HG02884 (cell line): ENCODE results near the gene CACFD1.

Experiments used
- ATAC-seq: cut with Tn5 transposase; IDR thresholded peaks from one replicate; pipeline ENCODE4 v1.9.1; 2021; ENCODE audit warnings: mild to moderate bottlenecking, moderate library complexity; ENCODE audit not compliant: unreplicated experiment

The CACFD1 gene

GRCh38 chr9:133459476-133460404, at the start of gene CACFD1:
CACFD1 (plus strand) TSS chr9:133459978; CDS start chr9:133460067, 89 bp downstream.
- peak; percentile 71 for ATAC-seq

DNA sequence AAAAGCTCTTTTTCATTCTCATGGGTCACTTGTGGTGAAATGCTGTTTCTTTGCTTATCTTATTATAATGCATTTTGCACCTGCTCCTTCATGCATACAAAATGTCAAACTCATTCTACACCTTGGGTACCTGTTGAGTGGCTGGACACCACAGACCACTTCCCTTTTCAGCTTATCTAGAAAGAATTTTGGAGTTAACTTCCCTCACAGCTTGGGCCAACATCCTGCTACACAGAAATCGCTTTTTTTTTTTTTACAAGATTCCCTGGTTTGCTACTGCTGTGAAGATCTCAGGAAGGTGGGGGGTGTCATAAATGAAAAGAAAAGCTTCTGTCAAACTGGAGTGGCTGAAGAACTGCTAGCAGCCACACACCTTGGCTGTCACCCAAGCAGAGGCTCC, 44.6 kb upstream of the CACFD1 start:
- ATAC-seq: no peak

DNA sequence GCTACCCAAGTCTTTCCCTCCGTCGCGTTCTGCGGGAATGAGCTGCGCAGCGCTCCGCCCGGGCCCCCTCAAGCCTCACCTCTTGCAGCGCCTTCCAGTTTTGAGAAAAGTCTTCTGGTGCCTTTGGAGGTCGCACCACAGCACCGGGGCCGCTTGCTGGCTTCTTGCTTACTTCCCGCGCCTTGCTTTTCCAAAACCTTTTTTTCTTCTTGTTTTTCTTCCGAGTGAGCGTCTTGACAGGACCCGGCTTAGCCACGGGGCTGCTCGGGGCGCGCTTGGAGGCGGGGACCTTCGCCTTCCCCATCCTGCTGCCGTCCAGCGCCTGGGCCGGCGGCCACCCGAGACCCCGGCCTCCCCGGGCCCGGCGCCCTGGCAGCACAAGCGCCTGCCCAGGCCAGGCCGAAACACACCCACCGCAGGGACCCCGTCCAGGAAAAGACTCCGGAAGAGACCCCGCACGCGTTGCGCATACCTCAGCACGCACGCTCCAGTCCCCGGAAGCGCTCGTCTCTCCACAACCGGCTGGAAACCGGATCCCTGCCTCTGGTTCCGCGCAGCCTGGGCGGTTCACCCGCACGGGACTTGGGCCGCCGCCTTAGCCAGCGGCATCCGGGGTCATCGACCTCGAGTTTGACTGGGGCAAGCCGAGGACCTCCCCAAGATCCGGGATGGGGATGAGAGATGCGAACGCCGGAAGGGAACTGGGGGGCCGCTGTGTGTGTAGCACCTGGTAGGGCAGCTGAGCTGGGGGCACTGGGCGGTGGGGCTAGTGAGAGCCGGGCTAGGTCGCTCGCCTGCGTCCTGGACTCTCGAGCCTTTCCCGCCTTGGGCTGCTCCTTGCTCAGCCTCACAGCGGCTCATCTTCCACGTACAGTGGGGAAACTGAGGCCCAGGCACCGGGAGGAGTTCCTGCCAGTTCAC, 42.0 kb upstream of the CACFD1 start, which contains the start of gene REXO4:
Gene REXO4, minus strand, starts transcription at position 470 of the 921 bp plus-strand sequence. Its CDS starts 166 bp downstream, at position 304.
- ATAC-seq: peak; percentile 58

DNA sequence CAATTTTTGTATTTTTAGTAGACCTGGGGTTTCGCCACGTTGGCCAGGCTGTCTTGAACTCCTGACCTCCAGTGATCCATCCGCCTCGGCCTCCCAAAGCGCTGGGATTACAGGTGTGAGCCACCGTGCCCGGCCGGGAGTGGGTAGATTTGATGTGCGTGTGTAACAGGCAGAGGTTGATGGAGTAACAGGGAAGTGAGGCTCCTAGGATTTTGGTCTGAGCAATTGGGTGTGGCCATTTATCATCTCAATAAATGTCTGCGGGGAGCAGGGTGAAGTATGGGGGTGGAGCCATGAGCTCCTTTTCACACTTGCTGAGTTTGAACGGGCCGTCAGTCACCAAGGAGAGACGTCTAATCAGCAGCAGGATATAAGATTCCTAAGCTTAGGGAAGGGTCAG, 40.8 kb upstream of the CACFD1 start:
- ATAC-seq: no peak

GRCh38 chr9:133420392-133420827, 39.4 kb upstream of the CACFD1 start:
- ATAC-seq: no peak

DNA sequence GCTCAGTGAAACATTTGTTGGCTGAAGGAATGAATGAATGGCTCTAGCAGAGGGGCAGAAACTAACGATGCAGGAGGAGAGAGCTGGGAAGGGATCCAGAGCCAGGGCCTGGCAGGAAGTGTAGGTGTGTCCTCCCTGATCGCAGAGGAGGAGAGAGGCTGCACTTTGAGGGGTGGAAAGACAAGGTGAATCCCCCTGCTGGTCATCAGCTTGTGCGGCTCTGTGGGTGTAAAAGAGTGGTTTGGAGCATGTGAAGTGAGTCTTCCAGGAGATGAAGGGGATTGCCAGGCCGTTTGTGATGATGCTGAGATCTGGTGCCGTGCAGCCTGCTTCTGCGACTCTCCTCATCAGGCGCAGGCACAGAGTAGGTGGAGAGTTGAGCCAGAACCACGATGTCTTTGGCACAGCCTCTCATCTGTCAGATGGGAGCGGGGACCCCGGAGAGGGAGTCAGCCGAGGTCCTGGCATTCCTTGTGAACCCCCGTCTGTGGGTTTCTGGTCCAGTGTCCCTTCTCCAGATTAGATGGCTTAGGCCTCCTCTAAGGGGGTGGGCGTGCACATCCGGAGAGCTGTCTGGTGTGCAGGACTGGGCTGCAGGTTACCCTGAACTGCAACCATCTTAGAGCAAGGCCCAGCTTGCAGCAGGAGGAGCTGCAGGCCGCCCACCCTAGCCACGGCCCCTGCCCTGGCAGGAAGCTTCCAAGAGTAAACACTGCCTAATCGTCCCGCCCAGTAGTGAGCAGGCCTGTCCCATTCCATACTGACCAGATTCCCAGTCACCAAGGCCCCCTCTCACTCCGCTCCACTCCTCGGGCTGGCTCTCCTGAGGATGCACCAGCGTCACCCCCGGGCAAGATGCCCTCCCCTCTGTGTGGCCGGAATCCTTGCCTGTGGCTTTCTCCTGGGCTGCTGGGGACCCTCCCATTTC, 37.9 kb upstream of the CACFD1 start, which contains the start of gene ADAMTS13:
Gene ADAMTS13, plus strand, starts transcription at position 753 of the 928 bp plus-strand sequence. Its CDS starts 77 bp downstream, at position 830.
- ATAC-seq: no peak

GRCh38 chr9:133423216-133423615, 36.6 kb upstream of the CACFD1 start:
- no peak for ATAC-seq

GRCh38 chr9:133424187-133424586, 35.6 kb upstream of the CACFD1 start:
- ATAC-seq: no peak

GRCh38 chr9:133425049-133425632, 34.6 kb upstream of the CACFD1 start:
- ATAC-seq: no peak

DNA sequence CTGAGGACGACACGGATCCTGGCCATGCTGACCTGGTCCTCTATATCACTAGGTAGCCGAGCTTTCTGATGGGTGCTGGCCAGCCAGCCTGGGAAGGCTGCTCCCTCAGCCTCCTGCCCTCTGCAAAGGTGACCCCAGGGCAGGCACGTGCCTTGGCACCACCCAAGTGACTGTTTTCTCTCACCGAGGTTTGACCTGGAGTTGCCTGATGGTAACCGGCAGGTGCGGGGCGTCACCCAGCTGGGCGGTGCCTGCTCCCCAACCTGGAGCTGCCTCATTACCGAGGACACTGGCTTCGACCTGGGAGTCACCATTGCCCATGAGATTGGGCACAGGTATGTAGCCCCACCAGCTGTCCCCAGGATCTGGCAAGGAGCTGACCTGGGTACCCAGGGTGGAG, 33.8 kb upstream of the CACFD1 start:
- ATAC-seq: no peak

DNA sequence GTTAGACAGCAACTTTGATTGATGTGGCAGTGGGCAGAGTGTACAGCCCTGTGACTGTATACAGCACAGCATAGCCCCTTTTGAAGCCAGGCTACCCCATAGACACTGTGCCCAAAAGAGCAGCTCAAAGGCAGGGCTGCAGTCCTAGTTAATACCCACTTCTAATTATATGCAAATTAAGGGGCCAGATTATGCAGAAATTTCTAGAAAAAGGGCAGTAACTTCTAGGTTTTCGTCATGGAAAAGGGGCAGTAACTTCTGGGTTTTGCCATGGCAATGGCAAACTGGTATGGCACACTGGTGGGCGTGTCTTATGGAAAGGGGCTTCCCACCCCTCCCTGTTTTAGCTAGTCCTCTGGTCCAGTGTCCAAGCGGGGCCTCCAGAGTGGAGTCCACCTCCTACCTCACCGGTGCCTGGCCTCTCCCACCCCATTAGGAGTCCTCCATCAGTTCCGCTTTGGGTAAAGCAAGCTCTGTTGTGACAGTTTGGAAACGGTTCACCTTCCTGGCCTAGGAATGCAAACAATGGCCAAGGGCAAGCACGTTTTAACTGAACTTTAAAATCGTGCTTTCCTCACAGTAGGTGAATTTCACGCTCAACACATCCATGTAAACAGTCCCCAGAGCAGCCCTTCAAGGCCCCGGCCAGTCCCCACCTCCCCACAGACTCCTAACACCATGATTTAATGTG, 32.0 kb upstream of the CACFD1 start:
- ATAC-seq: no peak

DNA sequence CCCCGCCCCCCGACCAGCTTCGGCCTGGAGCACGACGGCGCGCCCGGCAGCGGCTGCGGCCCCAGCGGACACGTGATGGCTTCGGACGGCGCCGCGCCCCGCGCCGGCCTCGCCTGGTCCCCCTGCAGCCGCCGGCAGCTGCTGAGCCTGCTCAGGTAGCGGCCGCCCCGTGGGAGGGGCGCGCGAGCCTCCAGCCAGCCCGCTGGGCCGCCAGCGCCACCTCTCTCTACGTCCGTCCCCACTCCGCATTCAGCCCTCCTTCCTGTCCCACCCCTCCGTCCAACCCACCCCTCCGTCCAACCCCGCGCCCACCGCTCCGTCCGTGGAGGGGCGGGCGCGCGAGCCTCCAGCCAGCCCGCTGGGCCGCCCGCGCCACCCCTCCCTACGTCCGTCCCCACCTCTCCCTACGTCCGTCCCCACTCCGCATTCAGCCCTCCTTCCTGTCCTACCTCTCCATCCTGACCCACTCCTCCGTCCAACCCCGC, 31.1 kb upstream of the CACFD1 start:
- ATAC-seq: no peak

- no peak for ATAC-seq
Measured at GRCh38 chr9:133429214-133429613, 30.6 kb upstream of the CACFD1 start.

GRCh38 chr9:133429641-133430161, 30.1 kb upstream of the CACFD1 start:
- ATAC-seq: no peak

- ATAC-seq: no peak
Measured at GRCh38 chr9:133430244-133430643, 29.5 kb upstream of the CACFD1 start.

DNA sequence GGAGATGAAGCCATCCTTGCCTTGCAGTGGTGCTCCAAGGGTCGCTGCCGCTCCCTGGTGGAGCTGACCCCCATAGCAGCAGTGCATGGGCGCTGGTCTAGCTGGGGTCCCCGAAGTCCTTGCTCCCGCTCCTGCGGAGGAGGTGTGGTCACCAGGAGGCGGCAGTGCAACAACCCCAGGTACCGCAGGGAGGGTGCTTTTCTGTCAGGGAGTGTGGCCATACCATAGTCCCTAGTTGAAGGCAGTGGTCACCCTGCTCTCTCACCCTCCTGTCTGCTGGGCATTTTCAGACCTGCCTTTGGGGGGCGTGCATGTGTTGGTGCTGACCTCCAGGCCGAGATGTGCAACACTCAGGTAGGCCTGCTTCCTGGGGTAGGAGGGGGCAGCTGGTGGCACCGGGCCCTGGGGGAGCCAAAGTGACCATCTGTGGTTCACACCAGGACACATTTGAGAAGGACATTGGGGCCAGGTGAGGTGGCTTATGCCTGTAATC, 26.4 kb upstream of the CACFD1 start:
- no peak for ATAC-seq

DNA sequence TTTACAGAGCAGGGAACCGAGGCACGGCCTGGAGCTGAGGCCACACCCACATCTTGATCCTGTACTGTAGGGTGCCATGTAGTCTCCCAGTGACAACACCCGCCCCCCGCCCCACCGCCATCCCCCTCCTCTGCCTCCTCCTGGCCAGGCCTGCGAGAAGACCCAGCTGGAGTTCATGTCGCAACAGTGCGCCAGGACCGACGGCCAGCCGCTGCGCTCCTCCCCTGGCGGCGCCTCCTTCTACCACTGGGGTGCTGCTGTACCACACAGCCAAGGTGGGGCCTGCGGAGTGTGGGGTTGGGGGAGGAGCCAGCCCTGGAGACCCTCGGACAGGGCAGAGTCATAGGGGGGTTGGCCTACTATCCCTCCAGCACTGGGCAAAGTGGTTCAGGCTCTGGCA, 23.1 kb upstream of the CACFD1 start:
- no peak for ATAC-seq

- no peak for ATAC-seq
Measured at GRCh38 chr9:133437753-133438531, 21.8 kb upstream of the CACFD1 start.
